HG03571 (cell line): Measurements from ENCODE around the gene EPHB2.
"Not testable (repeated sequence)": the region's sequence is repeated elsewhere in the genome, so short reads cannot be mapped to it uniquely, and the experiment has no call there.

ENCODE experiments used
- ATAC-seq: cut with Tn5 transposase; IDR thresholded peaks from one replicate; pipeline ENCODE4 v1.9.1; 2021; ENCODE audit not compliant: unreplicated experiment

EPHB2 gene

DNA sequence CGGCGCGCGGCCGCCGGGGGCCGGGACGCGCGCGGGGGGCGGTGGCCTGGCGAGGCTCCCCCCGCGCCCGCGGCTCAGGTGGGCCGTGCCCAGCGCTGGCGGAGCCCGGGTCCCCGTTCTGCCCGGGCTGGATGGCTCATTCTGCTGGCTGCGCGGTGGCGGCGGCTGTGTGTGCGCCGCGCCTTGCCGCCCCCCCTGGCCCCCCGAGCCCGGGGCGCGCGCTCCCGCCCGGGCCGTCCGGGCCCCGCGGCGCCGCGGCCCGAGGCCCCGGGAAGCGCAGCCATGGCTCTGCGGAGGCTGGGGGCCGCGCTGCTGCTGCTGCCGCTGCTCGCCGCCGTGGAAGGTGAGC is at the start of gene EPHB2:
EPHB2 (plus strand) TSS at position 139 of the 349 bp plus-strand sequence; CDS start at position 283, 144 bp downstream.
- ATAC-seq = no peak

DNA sequence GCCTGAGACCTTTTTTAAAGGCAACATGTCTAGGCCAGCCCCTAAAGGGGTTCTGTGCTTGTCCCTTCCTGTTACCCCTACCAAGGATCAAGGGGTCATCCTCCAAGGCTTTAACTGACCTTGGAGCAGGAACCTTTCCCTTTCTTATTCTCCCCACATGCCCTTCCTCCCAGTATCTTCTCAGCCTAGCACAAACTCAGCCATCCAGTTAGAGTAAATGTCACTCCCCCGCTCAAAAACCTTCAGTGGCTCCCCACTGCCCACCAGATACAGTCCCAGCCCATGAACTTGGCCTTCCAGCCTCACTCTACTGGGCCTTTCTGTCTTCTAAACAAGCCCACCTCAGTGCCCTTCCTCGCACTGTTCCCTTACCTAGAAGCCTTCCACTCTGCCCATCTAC is 48.8 kb upstream of the EPHB2 start:
- no peak for ATAC-seq

DNA sequence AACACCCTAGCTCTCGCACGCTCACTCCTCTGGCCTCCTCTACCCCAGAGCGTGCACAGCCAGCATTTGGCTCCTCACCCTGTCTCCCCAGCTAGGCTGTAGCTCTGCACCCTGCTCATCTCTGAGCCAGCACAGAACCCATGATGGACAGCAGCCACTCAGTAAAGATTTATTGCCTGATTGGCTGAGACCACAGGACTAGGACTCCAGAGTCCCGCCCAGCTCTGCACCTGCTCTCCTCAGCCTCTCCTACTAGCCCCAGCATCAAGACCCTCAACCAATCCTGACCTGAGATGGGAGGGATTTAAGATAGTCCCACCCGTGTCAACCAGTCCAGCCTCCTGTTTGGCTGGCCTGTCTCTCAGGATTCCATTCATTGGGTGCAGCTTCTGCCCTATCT is 48.3 kb upstream of the EPHB2 start:
- no peak for ATAC-seq

DNA sequence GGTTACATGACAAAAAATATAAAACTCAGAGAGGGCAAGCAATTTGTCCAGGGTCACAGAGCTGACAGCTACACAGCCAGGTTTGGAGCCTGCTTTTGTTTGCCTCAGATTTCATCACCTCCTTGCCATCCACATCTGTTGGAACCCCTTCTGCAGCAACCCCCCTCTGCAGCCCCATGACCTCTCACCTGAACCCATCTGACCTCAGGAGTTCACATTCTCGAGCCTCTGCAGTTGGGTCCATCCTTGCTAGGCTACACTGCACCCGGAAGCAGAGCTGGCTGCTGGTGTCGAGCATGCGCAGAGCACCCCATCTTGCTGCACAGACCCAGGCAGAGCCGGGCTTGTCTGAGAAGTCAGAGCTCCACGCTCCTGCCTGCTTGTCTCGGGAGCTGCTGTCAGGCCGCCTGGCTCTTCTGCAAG is 47.6 kb upstream of the EPHB2 start:
- ATAC-seq = no peak

DNA sequence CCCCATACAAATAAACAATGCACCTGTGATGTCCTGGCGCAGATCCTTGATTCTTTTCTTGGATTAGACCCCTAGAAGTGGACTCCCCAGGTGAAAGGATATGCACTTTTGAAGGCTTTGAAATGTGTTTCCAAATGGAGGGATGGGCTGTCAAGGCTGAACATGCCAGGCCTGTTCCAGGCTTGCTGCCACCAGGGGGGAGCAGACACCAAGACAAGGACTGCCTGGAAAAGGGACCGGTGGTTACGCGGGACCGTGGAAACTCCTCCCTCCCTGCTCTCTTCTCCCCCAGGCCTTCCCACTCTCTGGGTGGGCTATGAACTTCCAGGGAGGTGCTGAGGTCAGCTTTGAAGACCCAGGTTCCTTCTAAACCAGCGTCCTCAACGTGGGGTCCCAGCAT is 44.9 kb upstream of the EPHB2 start:
- ATAC-seq = no peak

DNA sequence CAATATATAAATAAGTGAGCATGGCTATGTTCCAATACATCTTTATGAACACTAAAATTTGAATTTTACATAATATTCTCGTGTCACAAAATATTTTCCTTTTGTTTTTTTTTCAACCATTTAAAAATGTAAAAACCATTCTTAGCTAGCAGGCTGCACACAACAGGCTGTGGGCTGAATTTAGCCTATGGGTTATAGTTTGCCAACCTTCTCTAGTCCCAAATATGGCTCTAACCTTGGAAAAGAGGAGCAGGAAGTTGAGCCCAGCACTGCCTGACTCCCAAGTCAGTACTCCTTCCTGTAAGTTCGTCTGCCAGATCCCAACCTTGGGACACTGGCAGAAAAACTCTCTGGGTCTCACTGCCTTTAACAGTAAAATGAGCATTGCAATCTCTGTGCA is 44.2 kb upstream of the EPHB2 start:
- no peak for ATAC-seq

DNA sequence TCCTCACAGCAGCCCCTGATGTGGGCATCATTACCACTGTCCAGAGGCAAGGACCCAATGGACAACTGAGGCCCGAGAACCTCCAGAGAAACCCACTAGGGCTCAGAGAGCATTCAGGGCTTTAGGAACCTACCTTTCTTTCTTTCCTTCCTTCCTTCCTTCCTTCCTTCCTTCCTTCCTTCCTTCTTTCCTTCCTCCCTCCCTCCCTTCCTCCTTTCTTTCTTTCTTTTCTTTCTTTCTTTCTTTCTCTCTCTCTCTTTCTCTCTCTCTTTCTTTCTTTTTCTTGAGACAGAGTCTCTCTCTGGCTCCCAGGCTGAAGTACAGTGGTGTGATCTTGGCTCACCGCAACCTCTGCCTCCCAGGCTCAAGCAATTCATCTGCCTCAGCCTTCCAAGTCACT is 41.8 kb upstream of the EPHB2 start:
- ATAC-seq = not testable (repeated sequence)

DNA sequence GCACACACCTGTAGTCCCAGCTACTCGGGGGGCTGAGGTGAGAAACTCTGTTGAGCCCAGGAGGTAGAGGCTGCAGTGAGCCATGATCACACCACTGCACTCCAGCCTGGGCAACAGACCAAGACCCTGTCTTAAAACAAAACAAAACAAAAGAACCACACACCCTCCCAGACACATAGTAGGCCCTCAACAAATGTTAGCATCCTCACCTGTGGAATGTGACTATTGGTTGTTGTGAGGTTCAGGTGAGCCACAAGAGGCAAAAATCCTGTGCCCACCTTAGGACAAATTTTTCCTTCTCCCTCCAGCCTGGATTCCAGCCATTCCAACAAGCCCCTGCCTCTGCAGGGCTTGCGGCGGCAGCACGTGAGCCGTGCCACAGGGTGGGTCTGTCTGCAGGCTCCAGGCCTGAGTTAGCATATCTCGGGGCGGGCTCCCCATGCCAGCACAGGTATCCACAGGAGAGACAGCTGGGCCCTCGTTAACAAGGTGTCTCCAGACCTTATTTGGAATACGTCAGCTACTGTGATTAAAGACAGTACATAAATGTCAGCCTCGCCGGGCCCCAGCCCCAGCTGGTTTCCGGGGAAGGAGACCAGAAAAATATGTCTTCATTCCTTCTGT is 40.2 kb upstream of the EPHB2 start:
- ATAC-seq = no peak

DNA sequence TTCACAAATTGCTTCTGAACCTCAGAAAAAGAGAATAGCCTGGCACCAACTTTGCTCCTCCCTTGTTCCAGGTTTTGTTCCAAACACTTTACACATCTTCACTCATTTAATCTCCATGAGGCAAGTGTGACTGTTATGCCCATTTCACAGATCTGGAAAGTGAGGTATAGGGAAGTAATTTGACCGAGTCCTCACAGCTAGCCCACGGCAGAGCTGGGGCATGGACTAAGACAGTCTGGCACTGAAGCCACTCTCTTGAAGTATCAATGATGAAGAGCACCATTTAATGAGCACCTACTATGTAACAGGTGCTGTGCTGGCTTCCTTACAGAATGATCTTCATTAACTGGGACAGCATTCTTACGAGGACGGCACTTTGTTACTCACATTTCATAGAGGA is 38.6 kb upstream of the EPHB2 start:
- no peak for ATAC-seq

DNA sequence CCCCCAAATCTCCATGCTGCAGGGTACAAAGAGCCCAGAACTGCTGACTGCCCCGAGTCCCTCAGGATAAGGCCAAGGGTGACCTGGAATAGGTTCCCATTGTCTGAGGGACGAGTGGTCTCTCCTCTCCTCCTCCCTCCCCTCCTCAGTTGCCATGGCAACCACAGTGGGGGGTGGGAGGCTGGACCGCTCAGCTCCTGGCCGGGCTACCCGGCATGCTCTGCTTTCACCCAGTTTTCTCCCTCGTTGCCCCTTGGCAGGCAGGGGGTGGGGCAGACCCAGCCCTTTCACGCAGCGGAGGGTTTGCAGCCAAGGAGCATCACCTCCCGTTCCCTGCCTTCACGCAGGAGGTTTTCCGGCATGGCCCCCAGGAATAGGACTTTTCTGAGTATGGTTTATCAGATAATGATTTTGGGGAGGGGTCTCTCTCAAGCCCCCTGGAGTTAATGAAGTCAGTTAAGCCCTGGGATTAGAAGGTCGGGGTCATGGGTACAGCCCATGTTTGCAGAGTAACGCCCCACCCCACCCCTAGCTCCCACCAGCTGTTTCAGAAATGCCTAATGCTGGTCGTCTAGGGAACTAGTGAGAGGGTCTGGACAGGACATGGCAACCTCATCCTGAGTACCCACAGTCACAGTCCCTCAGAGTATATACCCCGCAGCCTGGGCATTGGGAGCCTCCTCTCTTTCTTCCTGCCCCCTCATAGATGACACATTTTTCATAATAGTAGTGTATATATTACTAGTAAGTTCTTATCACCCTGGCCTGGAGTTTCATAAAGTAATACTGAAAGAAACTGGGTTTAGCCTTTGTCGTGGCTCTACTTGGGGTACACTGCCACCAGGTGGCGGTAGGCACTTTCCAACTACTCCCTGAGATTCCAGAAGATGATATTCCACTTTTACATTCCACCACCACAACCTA is 36.9 kb upstream of the EPHB2 start:
- ATAC-seq = no peak

DNA sequence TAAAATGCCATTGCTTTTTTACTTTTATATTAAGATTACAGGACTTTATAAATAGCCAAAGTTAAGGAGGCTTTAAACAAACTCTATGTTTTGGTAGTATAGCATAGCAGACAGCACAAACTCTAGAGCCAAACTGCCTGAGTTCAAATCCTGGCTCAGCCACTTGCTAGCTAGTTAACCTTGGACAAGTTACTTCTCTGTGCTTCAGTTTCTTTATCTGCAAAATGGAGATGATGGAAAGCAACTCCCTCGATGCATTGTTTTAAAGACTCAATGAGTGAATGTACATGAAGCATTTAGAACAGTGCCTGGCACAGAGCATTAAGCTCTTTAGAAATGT is 36.3 kb upstream of the EPHB2 start:
- ATAC-seq = no peak

DNA sequence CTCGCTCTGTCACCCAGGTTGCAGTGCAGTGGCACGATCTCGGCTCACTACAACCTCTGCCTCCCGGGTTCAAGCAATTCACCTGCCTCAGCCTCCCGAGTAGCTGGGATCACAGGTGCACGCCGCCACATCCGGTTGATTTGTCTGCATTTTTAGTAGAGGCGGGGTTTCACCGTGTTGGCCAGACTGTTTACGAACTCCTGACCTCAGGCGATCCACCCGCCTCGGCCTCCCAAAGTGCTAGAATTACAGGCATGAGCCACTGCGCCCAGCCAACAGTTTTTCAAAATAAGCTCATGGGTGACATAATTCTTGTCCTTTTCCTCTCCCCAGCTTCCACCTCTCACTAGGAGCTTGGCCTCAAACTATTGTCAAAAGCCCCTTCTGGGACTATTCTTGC is 34.5 kb upstream of the EPHB2 start:
- not testable (repeated sequence) for ATAC-seq

DNA sequence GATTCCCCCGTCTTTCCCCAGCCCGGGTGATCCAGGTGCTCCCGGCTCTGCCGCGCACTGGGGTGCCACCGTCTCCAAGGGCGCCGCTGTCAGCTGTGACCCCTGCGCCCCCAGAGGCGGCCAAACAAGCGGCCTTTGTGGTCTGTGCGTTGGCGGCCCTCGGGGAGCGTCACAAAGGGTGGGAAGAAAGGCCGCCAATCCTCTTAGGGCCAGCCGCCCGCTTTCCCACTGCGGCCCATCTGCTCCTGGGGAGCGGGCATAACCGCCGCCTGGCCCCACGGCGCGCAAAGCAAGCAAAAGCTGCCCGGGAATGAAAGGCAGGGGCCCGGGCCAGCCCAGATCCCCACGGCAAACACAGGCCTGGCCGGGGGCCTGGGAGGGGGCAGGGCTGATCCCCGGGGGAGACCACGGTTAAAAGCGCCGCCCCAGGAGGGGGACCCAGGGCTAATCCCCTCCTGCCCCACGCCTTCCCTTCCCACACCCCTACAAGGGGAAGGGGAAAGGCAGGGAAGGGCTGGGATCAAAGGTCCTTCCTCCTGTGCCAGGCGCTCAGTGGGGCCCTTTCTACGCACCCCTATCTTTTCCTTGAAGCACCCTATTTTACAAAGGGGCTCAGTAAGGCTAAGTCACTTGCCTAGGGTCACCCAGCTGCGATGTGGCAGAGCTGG is 33.6 kb upstream of the EPHB2 start:
- no peak for ATAC-seq

DNA sequence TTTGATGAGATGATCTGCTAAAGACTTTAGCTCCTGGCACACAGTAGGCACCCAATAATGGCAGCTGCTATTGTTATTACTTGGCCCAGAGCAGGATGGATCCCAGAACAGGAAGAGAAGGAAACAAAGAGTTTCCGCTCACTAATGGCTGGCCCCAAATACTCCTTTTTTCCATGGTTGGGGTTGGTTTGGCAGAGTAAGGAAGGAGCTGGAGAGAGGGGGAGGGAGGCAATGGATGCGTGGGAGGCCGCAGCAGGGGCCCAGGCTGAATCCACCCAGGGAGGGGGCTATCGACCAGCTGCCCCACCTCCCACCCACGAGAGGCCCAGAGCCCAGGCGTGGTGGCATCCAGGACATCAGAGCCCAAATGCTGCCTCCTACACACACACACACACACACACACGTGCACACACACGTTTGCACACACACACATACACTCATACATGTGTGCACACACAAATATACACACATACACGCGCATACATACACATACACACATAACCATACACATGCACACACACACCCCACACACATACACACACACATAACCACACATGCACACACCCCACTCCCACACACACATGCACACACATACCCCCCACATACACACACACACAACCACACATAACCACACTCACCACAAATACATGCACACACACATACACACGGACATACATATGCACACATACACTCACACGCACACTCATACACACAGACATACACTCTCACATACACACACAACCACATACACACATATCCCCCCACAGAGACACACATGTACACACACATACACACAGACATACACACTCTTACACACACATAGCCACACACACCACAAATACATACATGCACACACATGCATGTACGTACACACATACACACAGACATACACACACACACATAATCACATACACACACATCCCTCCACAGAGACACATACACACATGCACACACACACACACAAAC is 32.4 kb upstream of the EPHB2 start:
- ATAC-seq = no peak

DNA sequence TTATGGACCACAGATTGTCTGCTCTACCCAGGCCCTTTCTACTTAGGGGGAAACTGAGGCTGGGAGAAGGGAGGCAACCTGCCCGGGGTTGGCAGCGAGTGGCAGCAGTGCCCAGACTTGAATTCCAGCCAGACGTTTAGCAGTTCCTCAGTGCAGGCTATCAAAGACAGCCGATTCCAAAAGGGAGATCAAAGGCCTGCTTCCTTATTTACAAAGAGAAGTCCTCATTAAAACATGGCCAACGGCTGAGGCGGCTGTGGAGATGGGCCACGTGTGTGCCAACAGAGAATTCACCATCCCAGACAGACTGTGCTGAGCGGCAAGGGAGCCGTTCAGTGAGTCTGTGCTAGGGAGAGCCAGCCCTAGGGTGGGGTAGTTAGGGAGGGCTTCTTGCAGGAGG is 29.9 kb upstream of the EPHB2 start:
- ATAC-seq = no peak

DNA sequence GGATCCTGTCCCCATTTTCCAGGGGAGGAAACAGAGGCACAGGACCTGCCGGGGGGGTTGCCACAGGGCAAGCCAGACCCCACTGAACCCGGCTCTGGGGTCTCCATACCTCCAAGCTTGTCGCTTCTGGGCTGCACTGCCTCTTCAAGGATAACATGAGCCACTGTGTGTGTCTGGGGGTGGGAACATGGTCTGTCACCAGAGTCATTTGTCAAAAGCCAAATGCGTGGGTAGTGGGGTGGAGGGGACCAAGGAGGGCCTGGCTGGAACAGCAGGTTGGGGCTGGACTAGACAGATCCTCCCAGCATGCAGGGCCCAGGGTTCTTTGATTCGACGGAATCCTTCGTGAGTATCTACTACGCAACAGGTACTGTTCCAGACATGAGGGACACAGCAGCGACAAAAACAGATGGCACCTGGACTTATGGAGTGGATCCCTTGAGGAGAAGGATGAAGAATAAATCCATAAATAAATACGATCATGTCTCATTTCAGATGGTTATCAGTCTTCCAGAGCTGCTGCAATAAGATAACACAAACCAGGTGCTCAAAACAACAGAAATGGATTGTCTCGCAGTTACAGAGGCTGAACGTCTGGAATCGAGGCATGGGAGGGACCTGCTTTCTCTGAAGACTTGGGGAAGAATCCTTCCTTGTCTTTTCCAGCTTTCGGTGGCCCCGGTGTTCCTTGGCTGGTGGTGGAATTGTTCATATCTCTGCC is 28.9 kb upstream of the EPHB2 start:
- no peak for ATAC-seq

DNA sequence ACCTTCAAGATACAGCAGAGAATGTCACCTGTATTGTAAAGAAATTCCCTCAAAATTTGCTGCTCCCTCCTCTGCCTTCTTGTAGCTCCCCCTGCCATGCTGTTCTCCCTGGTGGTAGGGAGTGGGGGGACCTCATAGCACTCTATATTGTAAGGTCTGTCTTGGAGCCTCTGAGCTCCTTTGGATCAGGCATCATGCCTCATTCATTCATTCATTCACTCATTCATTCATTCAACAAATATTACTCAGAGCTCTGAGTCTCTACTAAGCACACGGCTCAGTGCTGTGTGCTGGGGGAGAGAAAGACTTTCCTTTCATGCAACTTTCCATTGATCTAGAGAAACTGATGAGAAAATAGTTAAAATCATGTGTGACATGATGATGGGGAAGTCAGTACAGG is 27.1 kb upstream of the EPHB2 start:
- ATAC-seq = no peak

DNA sequence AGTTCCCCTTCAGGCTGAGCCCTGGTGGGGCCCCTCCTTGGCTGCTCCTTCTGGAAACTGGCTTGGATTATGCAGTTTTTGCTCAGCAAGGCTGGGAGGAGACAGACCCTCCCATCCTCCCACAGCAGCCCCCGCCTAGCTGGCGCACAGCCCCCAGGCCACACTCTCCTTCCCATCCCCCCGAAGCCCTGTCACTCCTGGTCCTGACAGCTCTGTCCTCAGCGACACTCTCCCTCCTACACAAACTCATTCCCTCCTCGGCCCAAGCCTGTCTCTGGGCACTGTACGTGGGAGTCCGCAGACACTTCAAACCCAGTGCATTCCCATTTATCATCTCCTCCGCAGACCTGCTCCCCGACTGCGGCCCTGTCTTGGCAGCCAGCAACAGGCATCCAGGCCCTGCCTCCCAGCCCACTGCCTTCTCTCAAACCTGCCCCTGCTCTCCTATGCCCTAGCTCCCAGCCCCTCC is 25.0 kb upstream of the EPHB2 start:
- no peak for ATAC-seq

DNA sequence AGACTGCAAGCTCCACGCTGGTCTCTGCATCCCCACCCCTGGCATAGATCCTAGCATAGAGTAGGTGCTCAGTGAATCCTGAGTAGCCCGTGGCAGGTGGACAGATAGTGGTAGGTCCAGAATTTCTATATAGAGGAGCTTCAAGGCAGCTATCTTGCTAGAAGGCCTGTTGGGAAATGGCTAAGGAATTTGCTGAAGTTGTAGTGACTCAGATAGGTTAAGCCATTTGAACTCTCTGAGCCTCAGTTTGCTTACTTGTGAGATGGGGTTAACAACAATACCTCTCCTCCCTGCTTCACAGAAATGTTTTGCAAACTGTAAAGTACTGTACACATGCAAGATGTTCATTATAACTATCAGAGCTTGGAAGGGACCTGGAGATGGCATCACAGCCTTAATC is 23.4 kb upstream of the EPHB2 start:
- ATAC-seq = no peak

DNA sequence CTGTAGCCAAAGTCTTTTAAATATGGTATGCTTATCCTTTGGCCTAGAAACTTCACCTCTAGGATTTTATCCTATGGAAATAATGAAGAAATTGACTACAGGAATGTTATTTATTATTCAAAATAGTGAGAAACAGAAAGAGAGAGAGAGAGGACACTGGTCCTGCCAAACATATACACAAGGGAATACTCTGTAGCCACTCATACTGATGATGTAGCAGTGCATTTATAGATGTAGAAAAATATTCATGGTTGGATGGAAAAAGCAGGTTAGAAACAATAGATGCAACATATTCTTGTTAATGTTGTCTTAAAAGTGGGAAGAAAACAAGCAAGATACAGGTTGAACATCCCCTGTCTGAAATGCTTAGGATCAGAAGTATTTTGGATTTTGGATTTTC is 22.2 kb upstream of the EPHB2 start:
- ATAC-seq = no peak
